CD4-positive, alpha-beta T cell (primary cell): ENCODE data around the gene MSL1. TPM values are rescaled to one million over a fixed set of nuclear protein-coding genes. Genes with fewer than 3 reads are reported as not detected.
A peak's percentile ranks its signal among the peaks of the same experiment; 100 is the strongest.

Experiments used
- ATAC-seq: fragments of 200-7000 bp; cut with Tn5 transposase; one replicate; pipeline ENCODE4 v1.10.0; 2022; ENCODE audit warnings: mild to moderate bottlenecking; ENCODE audit not compliant: poor library complexity
- CTCF ChIA-PET: fragments of 350-600 bp; sonication (Branson Sonifier 250); formaldehyde crosslinking; loops from one replicate; lab custom pipeline; 2021; ENCODE audit warnings: antibody characterized with exemption, inconsistent platforms; lab: Charles Lee
- POLR2A ChIA-PET: fragments of 350-600 bp; sonication (Branson Sonifier 250); formaldehyde crosslinking; loops from one replicate; lab custom pipeline; 2021; ENCODE audit warnings: antibody characterized with exemption, inconsistent platforms; lab: Charles Lee
- DNase-seq, 14 experiments: peaks; one replicate each; pipeline ENCODE4 v3.0.0-alpha.2; 2013 to 2020; ENCODE audit warnings: mixed read lengths in 2 of 14
- H3K27ac ChIP-seq, 2 donors: one replicate each; pipeline versions ENCODE4 v1.5.1 to v1.7.0; 2013; ENCODE audit warnings: low read length in 2 of 2, low read depth in 1 of 2, mild to moderate bottlenecking in 1 of 2
- H3K27me3 ChIP-seq, 2 experiments: 1 replicate in 1 of 2; 2 replicates in 1 of 2; pipeline versions ENCODE4 v1.6.1 to v1.7.0; 2013; ENCODE audit warnings: low read length in 2 of 2, control low read depth in 1 of 2, mild to moderate bottlenecking in 1 of 2, moderate library complexity in 1 of 2; ENCODE audit not compliant: insufficient read depth in 2 of 2, control insufficient read depth in 1 of 2
- H3K36me3 ChIP-seq: one replicate; pipeline ENCODE4 v1.6.1; 2013; ENCODE audit warnings: low read length, control low read depth; ENCODE audit not compliant: insufficient read depth
- H3K4me1 ChIP-seq: one replicate; pipeline ENCODE4 v1.6.1; 2013; ENCODE audit warnings: low read length, control low read depth; ENCODE audit not compliant: insufficient read depth
- H3K4me3 ChIP-seq: one replicate; pipeline ENCODE4 v1.5.1; 2013; ENCODE audit warnings: mild to moderate bottlenecking, low read length, moderate library complexity
- H3K9me3 ChIP-seq, 2 experiments: 1 replicate in 1 of 2; 2 replicates in 1 of 2; pipeline versions ENCODE4 v1.6.1 to v1.7.0; 2013; ENCODE audit warnings: low read length in 2 of 2, mild to moderate bottlenecking in 2 of 2, control low read depth in 1 of 2, moderate library complexity in 1 of 2; ENCODE audit not compliant: control insufficient read depth in 1 of 2, insufficient read depth in 1 of 2
- H3K27ac Mint-ChIP-seq: one replicate; pipeline ENCODE4 v1.8.0; 2020; ENCODE audit warnings: mixed read lengths
- H3K27me3 Mint-ChIP-seq: one replicate; pipeline ENCODE4 v1.8.0; 2021; ENCODE audit warnings: mixed read lengths
- H3K36me3 Mint-ChIP-seq: one replicate; pipeline ENCODE4 v1.8.0; 2021; ENCODE audit warnings: low read depth, mixed read lengths
- H3K4me1 Mint-ChIP-seq: one replicate; pipeline ENCODE4 v1.8.0; 2021; ENCODE audit warnings: low read depth, mixed read lengths
- H3K4me3 Mint-ChIP-seq: one replicate; pipeline ENCODE4 v1.8.0; 2020; ENCODE audit warnings: mild to moderate bottlenecking, mixed read lengths
- H3K9me3 Mint-ChIP-seq: one replicate; pipeline ENCODE4 v1.8.0; 2020; ENCODE audit warnings: mixed read lengths
- CTCF ChIP-seq: fragments of 200-600 bp; IDR thresholded peaks from one replicate; pipeline ENCODE4 v1.8.0; 2022; ENCODE audit warnings: antibody characterized with exemption, mild to moderate bottlenecking
- intact Hi-C, 2 experiments: fragments of 100-400 bp; cut with DNase I in 1 of 2; cut with micrococcal nuclease in 1 of 2; formaldehyde crosslinking; loops; one replicate each; pipeline versions ENCODE4 v1.15.1 to v1.9.0; 2023 to 2025; cut with DNase I, micrococcal nuclease
- polyA plus RNA-seq, 2 donors: library from polyadenylated mRNA; unstranded; fragments of 120-200 nt; gene quantifications; one replicate each; pipeline ENCODE4 v1.2.1, GENCODE V29; 2013
- total RNA-seq, 174 experiments: library from RNA in 2 of 174; stranded (reverse) in 2 of 174; gene quantifications; one replicate each; pipeline ENCODE4 v1.2.3 and lab custom pipeline; 2021 to 2026

The MSL1 gene
- total RNA-seq (10 to 100 TPM; 77.0 to 79.2 TPM), total RNA-seq (lab: John Stamatoyannopoulos, UW) (30.9 to 234 (median 134) reads per million in 172 experiments)
- polyA plus RNA-seq (2013, experiment 1 of 2) = 121 TPM
- polyA plus RNA-seq (2013, experiment 2 of 2) = 138 TPM

GRCh38 chr17:40121181-40122135 lies at the start of gene MSL1:
TSS of gene MSL1 (plus strand) at chr17:40121971. CDS start at chr17:40122613, 642 bp downstream.
- H3K27ac ChIP-seq = peak within 1 kb of the TSS; percentile 55 to 83
- Mint-ChIP-seq H3K36me3 (peaks cover 25% of the 10 kb centered on the region), H3K4me3 (peak within 1 kb of the TSS; percentile 89), H3K9me3 (no peaks in the 10 kb centered on the region), H3K4me1 (peaks cover 41% of the 10 kb centered on the region), H3K27ac (peak within 1 kb of the TSS; percentile 70), H3K27me3 (no peaks in the 10 kb centered on the region)
- CTCF ChIA-PET = interaction anchor here (3.6 kb wide), 1 partner anchor 9 kb away, joined by 31 read pairs; no protein-coding TSS in a partner anchor
- intact Hi-C loops = loop anchor here in 1 of 2 experiments (2.0 kb wide), 1 partner anchor 19 kb away; the partner anchor contains the start of gene CASC3
- peak; percentile 64 for ATAC-seq
- peak within 1 kb of the TSS; percentile 93 for H3K4me3 ChIP-seq
- TF ChIP-seq CTCF = no peak
- H3K9me3 ChIP-seq = no peaks in the 10 kb centered on the region
- H3K4me1 ChIP-seq = peaks cover 24% of the 10 kb centered on the region
- no peaks in the 10 kb centered on the region for H3K27me3 ChIP-seq
- peaks cover 10% of the 10 kb centered on the region for H3K36me3 ChIP-seq
- POLR2A ChIA-PET = interaction anchor here (0.6 to 6.3 kb wide), 11 partner anchors 9 to 67 kb away, joined by 3 to 129 read pairs (median 8); partner anchors contain the start of genes CASC3, MED24, NR1D1 and THRA
- peak; percentile 74 to 93 (median 84) for DNase-seq

GRCh38 chr17:40072040-40072734 lies 49.6 kb upstream of the MSL1 start:
- H3K27ac ChIP-seq = peak overlapping the region; percentile 32 to 73
- no peaks in the 10 kb centered on the region for H3K9me3 ChIP-seq
- H3K4me3 Mint-ChIP-seq = no peak overlapping the region
- no peak for TF ChIP-seq CTCF
- intact Hi-C loops = no loop called here
- H3K36me3 ChIP-seq = peaks cover 29% of the 10 kb centered on the region
- H3K4me3 ChIP-seq = no peak overlapping the region
- H3K27ac Mint-ChIP-seq = peak overlapping the region; percentile 96
- no peaks in the 10 kb centered on the region for H3K9me3 Mint-ChIP-seq
- H3K4me1 ChIP-seq = peaks cover 79% of the 10 kb centered on the region
- ChIA-PET POLR2A (no interaction called here), CTCF (interaction anchor here (0.5 to 1.5 kb wide), 3 partner anchors 14 to 37 kb away, joined by 3 read pairs; no protein-coding TSS in a partner anchor)
- DNase-seq (peak in 1 of 14 experiments; percentile 29), ATAC-seq (no peak)
- no peaks in the 10 kb centered on the region for H3K27me3 ChIP-seq
- H3K4me1 Mint-ChIP-seq = peaks cover 77% of the 10 kb centered on the region
- H3K36me3 Mint-ChIP-seq = peaks cover 21% of the 10 kb centered on the region
- no peaks in the 10 kb centered on the region for H3K27me3 Mint-ChIP-seq
